Measurements from ENCODE around the gene ANKRD17. TPM values are rescaled to one million over a fixed set of nuclear protein-coding genes. Genes with fewer than 3 reads are reported as not detected.

ANKRD17 gene
- polyA plus RNA-seq, 1 of the 3 experiments (the other 2 are of a cell fraction) = 25.6 TPM

GRCh38 chr4:73257234-73257633 lies 1.4 kb downstream of the ANKRD17 start:
- DNase-seq = peak; percentile 66
- no peaks in the 10 kb centered on the region for H3K27me3 ChIP-seq (ENCODE audit: insufficient read depth)
- peak overlapping the region; percentile 83; the same call in 1 of the 2 replicates for H3K9ac ChIP-seq
- no peak overlapping the region for H2AFZ ChIP-seq (ENCODE audit: low read depth)
- H3K9me3 ChIP-seq = no peaks in the 10 kb centered on the region
- H3K4me2 ChIP-seq = peak overlapping the region; percentile 87
- peaks cover 19 to 27% of the 10 kb centered on the region in 2 experiments for H3K36me3 ChIP-seq (replicated peaks in 1 of 2; ENCODE audit: control insufficient read depth in 1 of 2, insufficient read depth in 2 of 2, low read length in 1 of 2)
- H3K4me3 ChIP-seq (ENCODE audit: low read depth in 2 of 2, low read length in 1 of 2) = peak overlapping the region; percentile 75 to 94
- POLR2A ChIA-PET = no interaction called here
- H3K4me1 ChIP-seq (ENCODE audit: control insufficient read depth in 1 of 2, insufficient read depth in 2 of 2, low read depth in 1 of 2, low read length in 1 of 2) = peaks cover 7 to 9% of the 10 kb centered on the region in 2 experiments; a peak in 2 of 4 replicates
- peaks cover 47% of the 10 kb centered on the region for H4K20me1 ChIP-seq (ENCODE audit: insufficient read depth)
- no peaks in the 10 kb centered on the region for H3K9me2 ChIP-seq
- 1% methylated on average over 6 of the region's 6 CpGs for WGBS (ENCODE audit: low lambda C conversion rate)
- H3K27ac ChIP-seq (ENCODE audit: low read depth in 2 of 2, low read length in 1 of 2) = peak overlapping the region; percentile 94 to 99
- CTCF ChIA-PET = interaction anchor here (0.6 to 6.9 kb wide), 27 partner anchors 9 to 221 kb away, joined by 3 to 48 read pairs (median 4); partner anchors contain the start of gene COX18
- peaks cover 88% of the 10 kb centered on the region for H3K79me2 ChIP-seq (ENCODE audit: insufficient read depth)
- H3F3A ChIP-seq (replicated peaks; ENCODE audit: insufficient read depth) = peaks cover 36% of the 10 kb centered on the region
- TF ChIP-seq SIN3A (IDR thresholded peaks at IDR 0.05; ENCODE audit: borderline replicate concordance, low read depth, low read length) = peak; percentile 62; the same call in 1 of the 2 replicates
- TF ChIP-seq GABPA (IDR thresholded peaks at IDR 0.05; ENCODE audit: low read depth) = no peak
- no peak for TF ChIP-seq RCOR1 (IDR thresholded peaks at IDR 0.05; ENCODE audit: low read length)
- no peak for TF ChIP-seq JUND (IDR thresholded peaks at IDR 0.05)
- TF ChIP-seq MAX (IDR thresholded peaks at IDR 0.05; ENCODE audit: low read depth) = no peak
- TF ChIP-seq, protein P1, sequence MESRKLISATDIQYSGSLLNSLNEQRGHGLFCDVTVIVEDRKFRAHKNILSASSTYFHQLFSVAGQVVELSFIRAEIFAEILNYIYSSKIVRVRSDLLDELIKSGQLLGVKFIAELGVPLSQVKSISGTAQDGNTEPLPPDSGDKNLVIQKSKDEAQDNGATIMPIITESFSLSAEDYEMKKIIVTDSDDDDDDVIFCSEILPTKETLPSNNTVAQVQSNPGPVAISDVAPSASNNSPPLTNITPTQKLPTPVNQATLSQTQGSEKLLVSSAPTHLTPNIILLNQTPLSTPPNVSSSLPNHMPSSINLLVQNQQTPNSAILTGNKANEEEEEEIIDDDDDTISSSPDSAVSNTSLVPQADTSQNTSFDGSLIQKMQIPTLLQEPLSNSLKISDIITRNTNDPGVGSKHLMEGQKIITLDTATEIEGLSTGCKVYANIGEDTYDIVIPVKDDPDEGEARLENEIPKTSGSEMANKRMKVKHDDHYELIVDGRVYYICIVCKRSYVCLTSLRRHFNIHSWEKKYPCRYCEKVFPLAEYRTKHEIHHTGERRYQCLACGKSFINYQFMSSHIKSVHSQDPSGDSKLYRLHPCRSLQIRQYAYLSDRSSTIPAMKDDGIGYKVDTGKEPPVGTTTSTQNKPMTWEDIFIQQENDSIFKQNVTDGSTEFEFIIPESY (IDR thresholded peaks at IDR 0.05; ENCODE audit: borderline replicate concordance, low read depth) = no peak
- no peak for TF ChIP-seq NRF1 (IDR thresholded peaks at IDR 0.05; ENCODE audit: low read depth, low read length)
- no peak for TF ChIP-seq FOSL2 (IDR thresholded peaks at IDR 0.05; ENCODE audit: borderline replicate concordance, low read depth)
- TF ChIP-seq CTCF (IDR thresholded peaks at IDR 0.05) = peak; percentile 83
- TF ChIP-seq TCF12 (IDR thresholded peaks at IDR 0.05) = no peak
- TF ChIP-seq RAD21 (IDR thresholded peaks at IDR 0.05; ENCODE audit: low read length) = peak; percentile 86
- TF ChIP-seq CHD2 (IDR thresholded peaks at IDR 0.05; ENCODE audit: low read length, partially characterized antibody) = no peak
- peak; percentile 15; the same call in 1 of the 2 replicates for TF ChIP-seq RXRA (IDR thresholded peaks at IDR 0.05; ENCODE audit: borderline replicate concordance, low read depth)
- TF ChIP-seq NFIC (IDR thresholded peaks at IDR 0.05; ENCODE audit: borderline replicate concordance) = no peak
- no peak for TF ChIP-seq PBX3 (IDR thresholded peaks at IDR 0.05)
- no peak for TF ChIP-seq EZH2phosphoT487 (IDR thresholded peaks at IDR 0.05; ENCODE audit: borderline replicate concordance, low read depth)
- TF ChIP-seq USF1 (IDR thresholded peaks at IDR 0.05; ENCODE audit: borderline replicate concordance, low read depth) = no peak
- no peak for TF ChIP-seq EP300 (IDR thresholded peaks at IDR 0.05; ENCODE audit: borderline replicate concordance in 1 of 2, low read depth in 1 of 2, low read length in 1 of 2)
- no peak for TF ChIP-seq FOXM1 (IDR thresholded peaks at IDR 0.05; ENCODE audit: low read depth)
- no peak; the same call in 1 of the 2 replicates for TF ChIP-seq RFX5 (IDR thresholded peaks at IDR 0.05; ENCODE audit: low read length)
- TF ChIP-seq GATA2 (CRISPR knock-in tag; IDR thresholded peaks at IDR 0.05) = no peak
- no peak for TF ChIP-seq TAF1 (IDR thresholded peaks at IDR 0.05; ENCODE audit: borderline replicate concordance, low read depth, low read length)
- TF ChIP-seq MEF2A (IDR thresholded peaks at IDR 0.05; ENCODE audit: borderline replicate concordance, low read depth) = no peak
- TF ChIP-seq SMC3 (IDR thresholded peaks at IDR 0.05; ENCODE audit: low read depth, low read length) = peak; percentile 64
- no peak for TF ChIP-seq TEAD4 (IDR thresholded peaks at IDR 0.05; ENCODE audit: borderline replicate concordance, insufficient read depth)
- TF ChIP-seq REST (IDR thresholded peaks at IDR 0.05; ENCODE audit: low read depth, low read length) = no peak

Data from SK-N-SH (cell line).